Omental fat pad (tissue), 4 donors: ENCODE data around the gene YEATS4. TPM values are rescaled to one million over a fixed set of nuclear protein-coding genes. Genes with fewer than 3 reads are reported as not detected.

ENCODE experiments used
- ATAC-seq: fragments of 150-250 bp; one replicate; pipeline ENCODE4 v1.9.1; 2016; ENCODE audit warnings: mild to moderate bottlenecking, moderate library complexity; ENCODE audit not compliant: low FRiP score
- DNase-seq: peaks from one replicate; pipeline ENCODE4 v3.0.0-alpha.2; 2019; ENCODE audit warnings: low spot score
- CTCF ChIP-seq, 3 donors: fragments of 450-650 bp; IDR thresholded peaks; one replicate each; pipeline ENCODE4 v1.5.1; 2016 to 2017; ENCODE audit warnings: antibody characterized with exemption in 3 of 3, mild to moderate bottlenecking in 3 of 3, moderate library complexity in 2 of 3
- total RNA-seq, 4 donors: library from RNA; depleted of rRNA; stranded (reverse); fragments of >200 nt; gene quantifications; one replicate each; pipeline ENCODE4 v1.1.0, GENCODE V29; 2016

The YEATS4 gene
- total RNA-seq, 4 donors from 2014 or later, result 6.0 to 10.6 (median 7.0) TPM

DNA sequence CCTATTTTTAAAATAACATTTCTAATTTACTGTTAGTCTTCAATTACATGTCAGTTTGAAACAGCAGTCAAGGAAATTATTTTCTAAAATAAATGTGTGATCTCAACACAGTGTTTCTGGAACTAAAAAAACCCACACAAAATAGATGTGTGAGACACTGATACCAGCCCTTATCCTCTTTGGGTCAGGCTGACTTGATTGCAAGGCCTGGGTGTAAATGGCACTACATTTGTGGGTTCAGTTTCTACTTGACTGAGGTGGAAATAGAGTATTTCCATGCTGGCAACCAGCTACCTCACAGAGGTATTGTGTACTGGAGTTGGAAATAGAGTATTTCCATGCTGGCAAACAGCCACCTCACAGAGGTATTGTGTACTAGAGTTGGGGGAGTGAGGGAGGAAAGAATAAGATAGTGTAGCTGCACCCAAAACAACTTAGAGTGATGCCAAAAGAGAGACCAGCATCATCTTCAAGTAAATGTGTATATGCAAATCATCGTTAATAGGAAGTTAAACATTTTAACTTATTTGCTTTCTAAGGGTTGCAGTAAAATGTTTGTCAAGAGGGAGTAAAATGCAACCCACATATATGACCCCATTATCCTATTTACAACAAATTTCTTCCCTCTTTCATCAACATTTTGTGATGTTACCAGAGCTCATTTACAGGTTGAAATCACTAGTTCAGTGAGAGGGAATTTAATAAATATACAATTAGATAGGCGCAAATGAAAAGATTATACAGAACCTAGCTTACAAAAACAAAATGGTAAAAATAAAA lies 22.0 kb upstream of the YEATS4 start:
- no peak for DNase-seq
- ATAC-seq, result no peak
- no peak for TF ChIP-seq CTCF (IDR thresholded peaks at IDR 0.05)

DNA sequence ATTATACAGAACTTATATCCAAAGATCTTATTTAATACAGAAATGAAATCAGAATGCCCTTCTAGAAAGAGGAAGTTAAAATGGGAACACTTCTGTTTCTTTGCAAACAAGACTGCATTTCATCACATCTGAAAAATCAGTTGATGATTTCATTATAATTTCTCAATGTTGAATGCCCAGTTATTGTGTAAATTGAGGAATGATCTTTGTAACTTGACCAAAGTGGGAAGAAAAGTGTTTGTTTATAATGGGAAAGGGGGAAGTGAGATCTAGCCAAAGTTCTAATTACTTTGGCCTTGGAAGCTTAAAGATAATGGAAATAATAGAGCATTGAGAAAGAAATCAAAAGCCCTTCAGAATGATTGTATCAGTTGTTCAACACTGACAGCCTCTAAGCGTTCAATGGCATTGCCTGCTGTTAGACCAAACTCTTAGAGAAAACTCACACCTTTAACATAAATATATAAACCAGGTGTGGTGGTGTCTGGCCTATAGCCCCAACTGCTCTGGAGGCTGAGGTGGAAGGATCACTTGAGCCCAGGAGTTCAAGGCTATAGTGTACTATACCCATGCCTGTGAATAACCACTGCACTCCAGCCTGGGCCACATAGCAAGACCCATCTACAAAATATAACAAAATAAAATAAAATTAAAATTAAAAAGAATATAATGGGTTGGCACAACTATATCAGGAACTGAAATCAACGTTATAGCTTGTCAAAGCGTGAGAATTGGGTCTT lies 21.3 kb upstream of the YEATS4 start:
- no peak for TF ChIP-seq CTCF (IDR thresholded peaks at IDR 0.05)
- ATAC-seq (no peak), DNase-seq (no peak)

- DNase-seq, result no peak
- ATAC-seq, result no peak
- TF ChIP-seq CTCF (IDR thresholded peaks at IDR 0.05), result no peak
Measured at GRCh38 chr12:69338936-69339335, 20.6 kb upstream of the YEATS4 start.

DNA sequence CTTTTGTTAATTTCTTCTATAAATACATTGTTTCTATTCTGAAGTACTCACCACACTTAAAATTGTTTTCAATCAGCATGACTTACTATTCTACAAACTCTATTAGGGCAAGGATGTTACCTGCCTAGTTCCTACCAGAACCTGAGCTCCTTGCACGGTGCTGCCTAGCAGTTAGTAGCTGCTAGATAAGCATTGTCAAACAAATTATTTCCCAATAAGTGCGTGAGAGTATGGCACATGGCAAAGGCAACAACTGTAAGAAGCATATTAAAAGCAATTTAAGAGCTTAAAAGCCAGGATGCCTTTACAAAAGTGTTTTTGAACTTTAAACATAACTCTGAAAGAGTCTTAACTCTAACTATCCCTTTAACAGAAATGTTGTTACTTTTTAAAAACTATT lies 19.5 kb upstream of the YEATS4 start:
- no peak for ATAC-seq
- DNase-seq, result no peak
- TF ChIP-seq CTCF (IDR thresholded peaks at IDR 0.05), result no peak

GRCh38 chr12:69341328-69341727 lies 18.2 kb upstream of the YEATS4 start:
- no peak for TF ChIP-seq CTCF (IDR thresholded peaks at IDR 0.05)
- DNase-seq (no peak), ATAC-seq (no peak)

DNA sequence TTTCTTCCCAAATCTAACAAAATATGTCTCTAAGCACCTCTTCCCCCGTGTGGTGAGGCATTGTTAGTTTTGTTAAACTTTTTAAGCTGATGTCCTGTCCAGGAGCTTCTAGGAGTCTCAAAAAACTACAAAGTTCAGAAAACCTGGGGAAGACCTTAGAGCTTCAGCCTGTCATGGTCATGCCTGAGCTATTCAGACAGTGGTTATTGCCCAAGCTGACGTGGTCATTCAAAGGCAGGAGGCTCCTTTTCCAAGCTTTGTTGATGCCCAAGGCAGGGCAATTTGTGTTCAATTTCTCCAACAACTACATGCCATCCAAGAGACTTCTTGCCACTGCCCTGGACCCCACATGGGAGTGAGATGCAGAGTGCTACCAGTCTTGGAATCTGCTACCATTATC lies 17.1 kb upstream of the YEATS4 start:
- no peak for ATAC-seq
- DNase-seq, result no peak

More for the DNA sequence above, 17.1 kb upstream of the YEATS4 start:
- TF ChIP-seq CTCF (IDR thresholded peaks at IDR 0.05), result no peak
